GM19467 (cell line): ENCODE data around the gene SCYGR8.
"Not testable (repeated sequence)": the region's sequence is repeated elsewhere in the genome, so short reads cannot be mapped to it uniquely, and the experiment has no call there.

Experiments
- ATAC-seq: cut with Tn5 transposase; IDR thresholded peaks from one replicate; pipeline ENCODE4 v1.9.1; 2021; ENCODE audit warnings: mild to moderate bottlenecking, moderate library complexity; ENCODE audit not compliant: unreplicated experiment

The SCYGR8 gene, protein sequence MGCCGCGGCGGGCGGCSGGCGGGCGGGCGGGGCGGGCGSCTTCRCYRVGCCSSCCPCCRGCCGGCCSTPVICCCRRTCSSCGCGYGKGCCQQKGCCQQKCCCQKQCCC

GRCh38 chr2:227745594-227745993 lies at the start of gene SCYGR8:
SCYGR8 (plus strand) TSS chr2:227745894; CDS start chr2:227745894, 0 bp downstream.
- ATAC-seq = no peak

GRCh38 chr2:227696990-227697679 lies 48.6 kb upstream of the SCYGR8 start:
- no peak for ATAC-seq

- no peak for ATAC-seq
Observed at GRCh38 chr2:227701556-227701955, 44.1 kb upstream of the SCYGR8 start.

DNA sequence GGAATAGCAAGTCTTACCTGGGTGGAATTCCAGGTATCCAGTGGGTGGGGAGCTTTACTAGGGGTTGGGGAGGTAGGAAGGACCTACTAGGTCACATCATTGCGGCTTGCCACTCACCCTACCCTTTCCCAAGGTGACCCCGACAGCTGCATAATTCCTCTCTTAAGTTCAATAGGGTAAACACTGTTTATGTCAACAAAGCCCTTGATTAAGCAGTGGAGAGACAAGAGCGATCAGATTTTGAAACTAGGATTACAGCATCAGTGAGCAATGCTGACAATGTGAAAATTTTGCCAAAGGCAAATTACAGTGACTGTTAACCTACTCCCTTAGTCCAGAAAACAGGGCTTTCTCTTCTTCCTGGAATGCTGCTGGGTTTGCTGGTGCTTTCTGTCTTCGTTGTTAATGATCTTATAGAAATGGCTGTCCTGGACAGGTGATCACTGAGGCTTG lies 42.4 kb upstream of the SCYGR8 start:
- ATAC-seq = no peak

- no peak for ATAC-seq
Observed at GRCh38 chr2:227703961-227704360, 41.7 kb upstream of the SCYGR8 start.

DNA sequence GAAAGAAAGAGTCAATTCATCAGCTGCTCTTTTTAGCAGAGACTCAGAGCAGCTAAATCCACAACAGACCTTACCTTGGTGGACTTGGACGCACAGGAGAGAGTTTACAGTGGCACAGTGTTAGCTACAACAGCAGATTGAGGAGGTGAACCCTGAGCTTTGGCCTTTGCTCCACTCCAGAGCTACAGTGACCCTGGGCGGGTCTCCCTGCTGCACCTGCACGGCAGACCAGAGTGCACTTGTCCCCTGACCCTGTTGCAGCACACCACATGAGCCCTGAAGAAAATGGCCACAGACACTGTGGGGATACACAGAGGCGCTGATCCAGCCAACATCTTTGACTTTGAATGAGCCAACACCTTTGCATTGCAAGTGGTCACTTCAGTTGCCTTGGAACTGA lies 38.8 kb upstream of the SCYGR8 start:
- ATAC-seq = no peak

GRCh38 chr2:227707390-227707789 lies 38.3 kb upstream of the SCYGR8 start:
- ATAC-seq = no peak

DNA sequence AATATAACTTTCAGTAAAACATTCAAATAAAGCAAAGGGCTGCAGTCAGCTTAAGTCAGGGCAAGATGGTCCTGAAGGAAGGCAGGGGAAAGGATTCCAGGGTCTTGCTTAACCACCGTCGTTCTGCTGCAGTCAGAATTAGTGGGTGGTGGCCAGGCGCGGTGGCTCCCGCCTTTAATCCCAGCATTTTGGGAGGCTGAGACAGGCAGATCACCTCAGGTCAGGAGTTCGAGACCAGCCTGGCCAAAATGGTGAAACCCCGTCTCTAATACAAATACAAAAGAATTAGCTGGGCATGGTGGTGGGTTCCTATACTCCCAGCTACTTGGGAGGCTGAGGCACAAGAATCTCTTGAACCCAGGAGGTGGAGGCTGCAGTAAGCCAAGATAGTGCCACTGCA lies 34.7 kb upstream of the SCYGR8 start:
- ATAC-seq = no peak

DNA sequence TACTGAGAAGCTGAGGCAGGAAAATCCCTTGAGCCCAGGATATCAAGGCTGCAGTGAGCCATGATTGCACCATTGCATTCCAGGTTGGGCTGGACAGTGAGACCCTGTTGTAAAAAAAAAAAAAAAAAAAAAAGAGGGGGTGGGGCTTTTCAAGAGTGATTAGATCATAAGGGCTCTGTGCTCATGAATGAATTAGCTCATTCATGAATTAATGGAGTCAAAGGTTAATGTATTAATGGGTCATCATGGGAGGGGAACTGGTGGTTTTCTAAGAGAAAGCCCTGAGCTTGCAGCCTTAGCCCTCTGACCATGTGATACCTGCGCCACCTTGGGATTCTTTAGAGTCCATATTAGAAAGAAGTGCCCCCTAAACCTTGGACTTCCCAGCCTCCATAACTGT lies 32.4 kb upstream of the SCYGR8 start:
- ATAC-seq = no peak

GRCh38 chr2:227716501-227716900 lies 29.2 kb upstream of the SCYGR8 start:
- ATAC-seq = no peak

- ATAC-seq = no peak
Observed at GRCh38 chr2:227717687-227718567, 27.8 kb upstream of the SCYGR8 start, which contains the start of gene SLC19A3. SLC19A3 (minus strand) TSS chr2:227718028; CDS start chr2:227702318, 15,710 bp downstream.

- ATAC-seq = no peak
Observed at GRCh38 chr2:227719641-227720040, 26.1 kb upstream of the SCYGR8 start.

GRCh38 chr2:227720680-227721079 lies 25.0 kb upstream of the SCYGR8 start:
- no peak for ATAC-seq

- ATAC-seq = not testable (repeated sequence)
Observed at GRCh38 chr2:227722821-227723220, 22.9 kb upstream of the SCYGR8 start.

DNA sequence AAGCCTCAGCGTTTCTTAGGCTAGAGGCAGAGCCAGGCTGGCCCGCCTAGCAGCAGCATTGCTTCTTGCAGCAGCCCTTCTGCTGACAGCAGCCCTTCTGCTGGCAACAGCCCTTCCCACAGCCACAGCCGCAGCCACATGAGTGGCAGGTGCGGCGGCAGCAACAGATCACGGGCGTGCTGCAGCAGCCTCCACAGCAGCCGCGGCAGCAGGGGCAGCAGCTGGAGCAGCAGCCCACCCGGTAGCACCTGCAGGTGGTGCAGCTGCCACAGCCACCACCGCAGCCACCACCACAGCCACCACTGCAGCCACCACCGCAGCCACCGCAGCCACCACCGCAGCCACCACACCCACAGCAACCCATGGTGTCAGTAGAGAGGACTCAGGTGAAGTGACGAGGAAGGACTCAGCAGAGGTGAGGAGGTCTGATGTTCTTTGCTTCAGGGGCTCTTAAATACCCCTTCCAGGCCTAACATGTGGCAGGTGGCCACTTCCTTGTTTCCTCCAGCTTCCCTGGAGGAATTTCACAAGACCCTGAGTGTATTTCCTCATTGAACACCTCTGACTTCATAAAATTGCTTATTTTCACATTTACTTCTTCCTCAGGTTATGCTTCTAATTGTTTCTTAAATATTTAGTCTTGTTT lies 21.2 kb upstream of the SCYGR8 start, which contains the start of gene SCYGR6:
SCYGR6 (minus strand) TSS at position 364 of the 646 bp plus-strand sequence; CDS start at position 364, 0 bp downstream.
- ATAC-seq = no peak

DNA sequence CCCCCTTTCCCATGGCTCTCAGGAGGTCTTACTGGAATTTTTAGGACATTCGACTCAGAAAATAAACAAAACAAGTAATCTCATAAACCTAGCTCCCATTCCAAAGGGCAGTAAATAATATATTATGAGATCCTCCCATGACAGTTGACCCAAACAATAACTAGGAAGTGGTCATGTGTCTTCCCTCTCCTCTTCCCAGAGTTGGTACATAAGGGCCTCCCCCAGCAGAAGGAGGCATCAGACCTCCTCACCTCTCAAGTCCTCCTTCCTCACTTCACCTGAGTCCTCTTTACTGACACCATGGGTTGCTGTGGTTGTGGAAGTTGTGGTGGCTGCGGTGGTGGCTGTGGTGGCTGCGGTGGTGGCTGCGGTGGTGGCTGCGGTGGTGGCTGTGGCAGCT lies 17.7 kb upstream of the SCYGR8 start, which contains the start of gene SCYGR7:
SCYGR7 (plus strand) TSS at position 301 of the 400 bp plus-strand sequence; CDS start at position 301, 0 bp downstream.
- no peak for ATAC-seq

- no peak for ATAC-seq
Observed at GRCh38 chr2:227739351-227739750, 6.3 kb upstream of the SCYGR8 start.

DNA sequence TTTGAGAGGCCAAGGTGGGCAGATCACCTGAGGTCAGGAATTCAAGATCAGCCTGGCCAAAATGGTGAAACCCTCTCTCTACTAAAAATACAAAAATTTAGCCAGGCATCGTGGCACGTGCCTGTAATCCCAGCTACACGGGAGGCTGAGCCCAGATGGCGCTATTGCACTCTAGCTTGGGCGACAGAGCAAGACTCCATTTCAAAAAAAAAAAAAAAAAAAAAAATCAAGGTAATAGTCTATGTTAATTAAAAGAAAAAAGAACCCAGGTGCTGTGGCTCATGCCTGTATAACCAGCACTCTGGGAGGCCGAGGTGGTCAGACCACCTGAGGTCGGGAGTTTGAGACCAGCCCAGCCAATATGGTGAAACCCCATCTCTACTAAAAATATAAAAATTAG lies 5.0 kb upstream of the SCYGR8 start:
- ATAC-seq = not testable (repeated sequence)

- no peak for ATAC-seq
Observed at GRCh38 chr2:227748079-227748478, 2.4 kb downstream of the SCYGR8 start.

- not testable (repeated sequence) for ATAC-seq
Observed at GRCh38 chr2:227756261-227756660, 10.6 kb downstream of the SCYGR8 start.
